H1 (cell line): ENCODE results near the gene NANOGP8. TPM values are rescaled to one million over a fixed set of nuclear protein-coding genes. Genes with fewer than 3 reads are reported as not detected.

ENCODE experiments used
- SAP30 ChIP-seq: fragments of 300-600 bp; sonication (generic); IDR thresholded peaks from 2 replicates; pipeline ENCODE4 v1.7.1; 2012; ENCODE audit warnings: low read length, moderate library complexity, mild to moderate bottlenecking, inconsistent platforms; ENCODE audit not compliant: insufficient read depth, insufficient replicate concordance
- SUZ12 ChIP-seq: fragments of 200-600 bp; sonication (generic); IDR thresholded peaks from 2 replicates; pipeline ENCODE4 v1.6.1; 2012; ENCODE audit warnings: mild to moderate bottlenecking, inconsistent platforms, low read length, moderate library complexity, mixed read lengths
- TAF1 ChIP-seq: IDR thresholded peaks from 2 replicates; pipeline ENCODE4 v1.6.1; 2011; ENCODE audit warnings: mild to moderate bottlenecking, low read depth, low read length
- ZNF274 ChIP-seq: IDR thresholded peaks from 2 replicates; pipeline ENCODE4 v1.7.0; 2012; ENCODE audit warnings: low read length, borderline replicate concordance; ENCODE audit errors: extremely low read depth
- polyA plus RNA-seq, 7 experiments: library from polyadenylated mRNA; depleted of rRNA in 3 of 7; stranded (reverse) in 5 of 7; unstranded in 2 of 7; fragments of >200 nt in 5 of 7; fragments of 200-250 nt in 2 of 7; gene quantifications; 1 replicate in 5 of 7; 2 replicates in 1 of 7; 4 replicates in 1 of 7; pipeline versions ENCODE4 v1.2.1 to v1.2.3, GENCODE V29; 2011 to 2013; ENCODE audit warnings: missing spikeins in 2 of 7, mixed read lengths in 2 of 7
- total RNA-seq: library from RNA; stranded (reverse); fragmentation: NEBNext Ultra II Directional; extraction: Animal tissue kit (Norgen Biotek cat#: 25700); gene quantifications from 2 replicates; pipeline ENCODE4 v1.2.1, GENCODE V29; 2021
- TF ChIP-seq, protein P1 (sequence below): fragments of 300-600 bp; sonication (generic); IDR thresholded peaks from 2 replicates; pipeline ENCODE4 v1.7.1; 2012; ENCODE audit warnings: low read length, moderate library complexity, mild to moderate bottlenecking, inconsistent platforms; ENCODE audit not compliant: insufficient replicate concordance

Gene NANOGP8
- total and polyA plus RNA-seq, 2 of the 8 experiments (the other 6 are each of a cell fraction or from before 2014, with no cell fraction given): 23.3 to 40.6 TPM

DNA sequence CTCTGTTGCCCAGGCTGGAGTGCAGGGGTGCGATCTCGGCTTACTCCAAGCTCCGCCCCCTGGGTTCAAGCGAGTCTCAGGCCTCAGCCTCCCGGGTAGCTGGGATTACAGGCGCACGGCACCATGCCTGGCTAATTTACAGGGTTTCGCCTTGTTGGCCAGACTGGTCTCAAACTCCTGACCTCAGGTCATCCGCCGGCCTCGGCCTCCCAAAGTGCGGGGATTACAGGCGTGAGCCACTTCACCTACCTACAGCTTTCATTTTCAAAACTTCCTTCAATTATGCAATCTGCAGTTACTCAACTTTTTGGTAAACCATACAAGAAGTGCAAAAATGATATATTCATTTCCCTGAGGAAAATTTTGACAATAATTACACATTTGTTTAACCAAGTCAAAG, 14.0 kb downstream of the NANOGP8 start (continued):
- TF ChIP-seq, protein P1, sequence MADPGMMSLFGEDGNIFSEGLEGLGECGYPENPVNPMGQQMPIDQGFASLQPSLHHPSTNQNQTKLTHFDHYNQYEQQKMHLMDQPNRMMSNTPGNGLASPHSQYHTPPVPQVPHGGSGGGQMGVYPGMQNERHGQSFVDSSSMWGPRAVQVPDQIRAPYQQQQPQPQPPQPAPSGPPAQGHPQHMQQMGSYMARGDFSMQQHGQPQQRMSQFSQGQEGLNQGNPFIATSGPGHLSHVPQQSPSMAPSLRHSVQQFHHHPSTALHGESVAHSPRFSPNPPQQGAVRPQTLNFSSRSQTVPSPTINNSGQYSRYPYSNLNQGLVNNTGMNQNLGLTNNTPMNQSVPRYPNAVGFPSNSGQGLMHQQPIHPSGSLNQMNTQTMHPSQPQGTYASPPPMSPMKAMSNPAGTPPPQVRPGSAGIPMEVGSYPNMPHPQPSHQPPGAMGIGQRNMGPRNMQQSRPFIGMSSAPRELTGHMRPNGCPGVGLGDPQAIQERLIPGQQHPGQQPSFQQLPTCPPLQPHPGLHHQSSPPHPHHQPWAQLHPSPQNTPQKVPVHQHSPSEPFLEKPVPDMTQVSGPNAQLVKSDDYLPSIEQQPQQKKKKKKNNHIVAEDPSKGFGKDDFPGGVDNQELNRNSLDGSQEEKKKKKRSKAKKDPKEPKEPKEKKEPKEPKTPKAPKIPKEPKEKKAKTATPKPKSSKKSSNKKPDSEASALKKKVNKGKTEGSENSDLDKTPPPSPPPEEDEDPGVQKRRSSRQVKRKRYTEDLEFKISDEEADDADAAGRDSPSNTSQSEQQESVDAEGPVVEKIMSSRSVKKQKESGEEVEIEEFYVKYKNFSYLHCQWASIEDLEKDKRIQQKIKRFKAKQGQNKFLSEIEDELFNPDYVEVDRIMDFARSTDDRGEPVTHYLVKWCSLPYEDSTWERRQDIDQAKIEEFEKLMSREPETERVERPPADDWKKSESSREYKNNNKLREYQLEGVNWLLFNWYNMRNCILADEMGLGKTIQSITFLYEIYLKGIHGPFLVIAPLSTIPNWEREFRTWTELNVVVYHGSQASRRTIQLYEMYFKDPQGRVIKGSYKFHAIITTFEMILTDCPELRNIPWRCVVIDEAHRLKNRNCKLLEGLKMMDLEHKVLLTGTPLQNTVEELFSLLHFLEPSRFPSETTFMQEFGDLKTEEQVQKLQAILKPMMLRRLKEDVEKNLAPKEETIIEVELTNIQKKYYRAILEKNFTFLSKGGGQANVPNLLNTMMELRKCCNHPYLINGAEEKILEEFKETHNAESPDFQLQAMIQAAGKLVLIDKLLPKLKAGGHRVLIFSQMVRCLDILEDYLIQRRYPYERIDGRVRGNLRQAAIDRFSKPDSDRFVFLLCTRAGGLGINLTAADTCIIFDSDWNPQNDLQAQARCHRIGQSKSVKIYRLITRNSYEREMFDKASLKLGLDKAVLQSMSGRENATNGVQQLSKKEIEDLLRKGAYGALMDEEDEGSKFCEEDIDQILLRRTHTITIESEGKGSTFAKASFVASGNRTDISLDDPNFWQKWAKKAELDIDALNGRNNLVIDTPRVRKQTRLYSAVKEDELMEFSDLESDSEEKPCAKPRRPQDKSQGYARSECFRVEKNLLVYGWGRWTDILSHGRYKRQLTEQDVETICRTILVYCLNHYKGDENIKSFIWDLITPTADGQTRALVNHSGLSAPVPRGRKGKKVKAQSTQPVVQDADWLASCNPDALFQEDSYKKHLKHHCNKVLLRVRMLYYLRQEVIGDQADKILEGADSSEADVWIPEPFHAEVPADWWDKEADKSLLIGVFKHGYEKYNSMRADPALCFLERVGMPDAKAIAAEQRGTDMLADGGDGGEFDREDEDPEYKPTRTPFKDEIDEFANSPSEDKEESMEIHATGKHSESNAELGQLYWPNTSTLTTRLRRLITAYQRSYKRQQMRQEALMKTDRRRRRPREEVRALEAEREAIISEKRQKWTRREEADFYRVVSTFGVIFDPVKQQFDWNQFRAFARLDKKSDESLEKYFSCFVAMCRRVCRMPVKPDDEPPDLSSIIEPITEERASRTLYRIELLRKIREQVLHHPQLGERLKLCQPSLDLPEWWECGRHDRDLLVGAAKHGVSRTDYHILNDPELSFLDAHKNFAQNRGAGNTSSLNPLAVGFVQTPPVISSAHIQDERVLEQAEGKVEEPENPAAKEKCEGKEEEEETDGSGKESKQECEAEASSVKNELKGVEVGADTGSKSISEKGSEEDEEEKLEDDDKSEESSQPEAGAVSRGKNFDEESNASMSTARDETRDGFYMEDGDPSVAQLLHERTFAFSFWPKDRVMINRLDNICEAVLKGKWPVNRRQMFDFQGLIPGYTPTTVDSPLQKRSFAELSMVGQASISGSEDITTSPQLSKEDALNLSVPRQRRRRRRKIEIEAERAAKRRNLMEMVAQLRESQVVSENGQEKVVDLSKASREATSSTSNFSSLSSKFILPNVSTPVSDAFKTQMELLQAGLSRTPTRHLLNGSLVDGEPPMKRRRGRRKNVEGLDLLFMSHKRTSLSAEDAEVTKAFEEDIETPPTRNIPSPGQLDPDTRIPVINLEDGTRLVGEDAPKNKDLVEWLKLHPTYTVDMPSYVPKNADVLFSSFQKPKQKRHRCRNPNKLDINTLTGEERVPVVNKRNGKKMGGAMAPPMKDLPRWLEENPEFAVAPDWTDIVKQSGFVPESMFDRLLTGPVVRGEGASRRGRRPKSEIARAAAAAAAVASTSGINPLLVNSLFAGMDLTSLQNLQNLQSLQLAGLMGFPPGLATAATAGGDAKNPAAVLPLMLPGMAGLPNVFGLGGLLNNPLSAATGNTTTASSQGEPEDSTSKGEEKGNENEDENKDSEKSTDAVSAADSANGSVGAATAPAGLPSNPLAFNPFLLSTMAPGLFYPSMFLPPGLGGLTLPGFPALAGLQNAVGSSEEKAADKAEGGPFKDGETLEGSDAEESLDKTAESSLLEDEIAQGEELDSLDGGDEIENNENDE: no peak
- TF ChIP-seq ZNF274 (no peak), TAF1 (no peak), SAP30 (no peak), SUZ12 (no peak)
